ENCODE results near the gene SLC7A5.
"Not testable (repeated sequence)": the region's sequence is repeated elsewhere in the genome, so short reads cannot be mapped to it uniquely, and the experiment has no call there.

Gene SLC7A5

DNA sequence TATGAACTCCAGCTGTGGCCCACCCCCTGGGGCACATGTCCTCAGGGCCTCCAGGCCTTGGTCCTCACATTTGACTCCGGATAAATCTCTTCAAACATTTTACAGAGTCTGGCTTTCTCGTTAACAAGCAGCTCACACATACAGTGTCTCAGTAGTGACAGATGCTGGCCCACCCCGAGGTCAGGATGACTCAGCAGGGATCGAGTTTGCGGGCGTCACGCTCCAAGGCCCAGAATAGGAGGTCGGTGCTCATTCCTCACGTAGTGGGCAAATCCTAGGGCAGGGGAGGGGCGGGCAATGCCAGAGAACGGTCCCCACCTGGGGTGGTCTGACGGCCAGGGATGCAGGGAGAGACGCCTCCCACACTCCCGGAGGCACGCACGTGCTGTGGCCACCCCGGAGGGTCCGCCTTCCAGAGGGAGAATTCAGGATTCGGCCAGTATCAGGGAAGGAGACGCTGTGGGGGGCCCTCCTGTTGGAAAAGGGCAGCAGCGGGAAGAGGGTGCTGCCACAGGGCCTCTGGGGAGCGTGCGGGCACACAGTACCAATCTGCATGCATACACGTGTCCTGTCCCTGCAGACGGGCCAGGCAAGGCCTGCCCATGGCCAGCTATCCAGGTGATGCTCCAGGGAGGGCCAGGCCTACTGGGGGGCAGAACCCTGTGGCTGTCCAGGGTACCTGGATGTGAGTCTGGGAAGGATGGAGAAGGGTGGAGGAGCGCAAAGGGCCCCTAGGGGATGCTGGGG is 8.6 kb downstream of the SLC7A5 start:
- no peak for DNase-seq

DNA sequence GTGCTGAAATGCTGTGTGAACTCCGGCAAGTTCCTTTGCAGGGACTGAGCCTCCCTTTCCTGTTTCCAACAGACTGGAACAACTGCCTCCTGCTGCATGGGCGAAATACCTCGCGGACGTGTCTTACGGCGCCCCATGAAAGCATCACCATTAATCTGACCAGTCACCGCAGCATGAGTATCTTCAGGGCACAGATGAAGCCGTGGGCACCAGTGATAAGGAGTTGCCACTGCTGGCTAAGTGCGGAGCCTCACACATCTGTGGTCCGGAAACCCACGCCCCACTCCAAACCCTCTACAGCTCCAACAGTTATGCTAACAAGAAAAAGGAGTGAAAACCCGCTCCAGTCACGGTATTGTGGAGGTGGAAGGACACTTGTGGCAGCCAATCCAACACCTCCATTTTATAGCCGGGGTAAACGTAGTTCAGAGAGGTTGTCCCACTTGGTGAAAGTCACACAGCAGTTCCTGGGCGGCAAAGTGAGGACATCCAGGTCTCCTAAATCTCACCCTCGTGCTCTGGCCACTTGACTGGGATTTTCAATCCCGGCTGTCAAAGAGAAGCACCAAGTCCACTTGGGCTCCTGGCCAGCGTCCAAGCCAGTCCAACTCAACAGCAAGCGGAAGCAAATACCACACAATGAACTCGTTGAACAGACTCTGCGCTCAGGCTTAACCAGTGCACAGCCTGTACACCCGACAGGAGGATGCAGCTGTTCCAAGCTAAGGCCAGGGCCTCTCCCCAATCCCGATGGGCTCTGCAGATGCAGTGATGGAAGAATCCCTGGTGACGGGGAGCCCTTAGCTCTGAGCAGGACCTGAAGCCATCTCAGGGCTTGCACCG is 10.9 kb downstream of the SLC7A5 start:
- DNase-seq = not testable (repeated sequence)

DNA sequence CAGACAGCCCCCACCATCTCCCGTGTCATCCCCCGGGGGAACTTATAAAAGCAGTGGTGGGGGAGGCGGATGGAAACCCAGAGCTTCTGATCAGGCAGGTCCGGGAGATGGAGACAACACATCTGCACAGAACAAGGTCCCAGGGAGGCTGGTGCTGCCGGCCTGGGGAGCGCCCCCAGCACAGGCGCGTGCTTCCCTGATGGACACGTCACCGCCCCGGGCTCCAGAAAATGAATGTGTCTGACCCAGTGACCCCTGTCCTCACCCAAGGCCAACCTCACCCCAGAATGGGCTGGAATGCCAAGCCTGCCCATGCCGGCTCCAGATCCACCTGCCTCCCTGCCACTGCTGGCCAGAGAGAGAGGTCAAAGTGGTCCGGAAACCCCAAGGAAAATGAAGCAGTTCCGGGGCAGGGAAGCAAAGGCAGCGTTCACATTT is 12.5 kb downstream of the SLC7A5 start:
- no peak for DNase-seq

DNA sequence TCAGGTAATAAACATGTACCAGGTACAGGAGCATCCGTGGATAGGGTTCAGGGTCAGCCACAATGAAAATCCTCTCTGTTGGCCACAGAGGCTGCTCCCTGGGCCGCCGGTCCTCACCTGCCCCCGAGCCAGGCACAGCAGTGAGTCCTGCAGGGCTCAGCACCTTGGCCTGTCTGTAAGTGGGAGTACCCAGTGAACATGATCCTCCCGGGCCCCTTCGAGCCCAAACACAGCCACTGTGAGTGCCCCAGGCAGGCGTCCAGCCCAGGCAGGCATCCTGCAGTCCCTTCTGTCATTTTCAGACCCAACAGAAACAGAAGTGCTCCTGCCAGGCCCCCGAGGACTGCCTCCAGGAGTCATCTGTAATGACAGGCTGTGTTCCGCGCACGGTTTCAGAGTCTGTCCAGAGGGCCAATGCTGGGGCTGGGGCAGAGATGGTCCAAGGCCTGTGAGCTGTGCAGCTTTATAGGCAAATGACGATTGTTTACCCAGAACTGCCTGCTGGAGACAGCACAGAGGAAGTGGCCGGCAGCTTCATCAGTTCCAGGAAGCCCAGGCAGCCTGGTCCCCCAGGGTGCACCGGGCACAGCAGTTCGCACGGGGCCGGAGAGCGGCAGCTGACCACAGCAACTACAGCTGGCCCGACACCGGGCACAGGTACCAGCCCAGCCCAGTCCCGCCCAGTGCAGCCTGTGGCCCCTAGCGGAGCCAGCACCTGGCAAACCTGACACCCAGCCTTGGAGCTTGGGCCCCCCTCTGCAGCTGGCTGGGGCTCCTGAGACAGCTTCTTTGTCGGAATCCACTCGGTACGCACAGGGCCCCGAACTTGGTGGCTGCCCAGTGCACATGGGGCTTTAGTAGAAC is 13.2 kb downstream of the SLC7A5 start:
- no peak for DNase-seq

DNA sequence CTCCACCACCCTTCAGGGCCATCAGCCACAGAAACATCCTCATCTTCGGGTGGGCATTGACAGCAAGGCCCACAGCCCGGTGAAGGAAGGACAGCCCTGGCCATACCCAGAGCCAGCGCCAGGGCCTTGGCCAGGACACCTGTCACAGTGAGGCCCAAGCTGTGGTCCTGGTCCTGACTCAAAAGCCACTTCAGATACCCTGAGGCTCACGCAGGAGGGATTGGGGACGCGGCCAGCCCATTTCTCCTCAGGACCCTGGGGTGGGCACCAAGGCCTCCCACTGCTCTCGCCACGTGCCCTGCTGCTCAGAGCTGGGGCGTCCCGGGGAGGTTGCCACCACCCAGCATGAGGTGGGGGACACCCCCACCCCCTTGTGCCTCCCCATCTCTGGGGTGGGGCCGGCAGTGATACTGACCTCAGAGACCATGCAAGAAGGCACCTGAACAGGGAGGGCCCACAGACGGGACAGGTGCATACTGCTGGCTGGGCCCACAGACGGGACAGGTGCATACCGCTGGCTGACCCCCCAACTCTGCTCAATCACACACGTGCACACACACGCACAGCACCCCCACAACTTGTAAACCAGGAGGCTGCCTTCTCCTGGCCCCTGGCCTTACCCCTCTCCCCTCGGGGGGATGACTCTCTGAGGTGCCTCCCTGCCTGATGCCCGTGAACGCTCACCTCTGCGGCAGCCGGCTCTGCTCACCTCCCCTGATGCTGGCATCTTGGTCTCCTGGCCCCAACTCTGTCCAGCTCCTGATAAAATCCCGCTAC is 14.2 kb downstream of the SLC7A5 start:
- no peak for DNase-seq

DNA sequence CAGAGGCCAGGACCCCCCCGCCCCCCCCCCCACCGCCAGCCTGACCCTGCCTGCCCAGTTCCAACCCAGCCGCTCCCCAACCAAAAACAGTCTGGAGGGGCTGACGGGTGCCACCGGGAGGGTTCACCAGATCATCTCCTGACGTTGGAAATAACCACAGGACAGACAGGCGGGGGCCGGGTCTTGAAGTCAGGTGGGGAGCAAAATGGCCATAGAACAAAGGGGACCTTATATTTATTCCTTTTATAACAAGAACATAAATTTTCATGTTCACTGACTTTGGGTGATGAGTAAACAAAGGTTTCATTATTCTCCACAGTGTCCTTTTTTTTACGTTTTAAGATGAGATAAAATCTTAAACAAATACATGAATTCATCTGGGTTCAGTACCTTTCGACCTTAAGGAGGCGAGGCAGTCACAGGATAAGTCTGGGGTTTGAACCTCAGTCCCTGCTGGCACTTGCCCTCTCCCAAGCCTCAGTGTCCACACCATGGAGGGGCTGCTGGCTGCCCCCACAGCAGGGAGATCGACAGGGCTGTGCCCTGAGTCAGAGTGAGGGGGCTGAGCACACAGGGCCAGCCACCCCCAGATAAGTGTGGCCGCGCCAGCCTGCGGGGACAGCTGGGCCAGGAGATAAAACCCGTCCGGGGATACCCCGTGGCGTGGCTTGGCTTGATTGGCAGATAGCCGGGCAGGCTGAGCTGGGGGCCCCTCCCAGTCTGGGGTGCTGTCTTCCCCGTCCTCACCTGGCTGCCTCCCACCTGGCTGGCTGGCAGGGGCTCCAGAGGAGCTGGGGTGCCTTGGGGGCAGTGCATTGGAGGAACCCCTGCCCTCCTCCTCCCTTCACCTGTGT is 15.0 kb downstream of the SLC7A5 start:
- DNase-seq = no peak

DNA sequence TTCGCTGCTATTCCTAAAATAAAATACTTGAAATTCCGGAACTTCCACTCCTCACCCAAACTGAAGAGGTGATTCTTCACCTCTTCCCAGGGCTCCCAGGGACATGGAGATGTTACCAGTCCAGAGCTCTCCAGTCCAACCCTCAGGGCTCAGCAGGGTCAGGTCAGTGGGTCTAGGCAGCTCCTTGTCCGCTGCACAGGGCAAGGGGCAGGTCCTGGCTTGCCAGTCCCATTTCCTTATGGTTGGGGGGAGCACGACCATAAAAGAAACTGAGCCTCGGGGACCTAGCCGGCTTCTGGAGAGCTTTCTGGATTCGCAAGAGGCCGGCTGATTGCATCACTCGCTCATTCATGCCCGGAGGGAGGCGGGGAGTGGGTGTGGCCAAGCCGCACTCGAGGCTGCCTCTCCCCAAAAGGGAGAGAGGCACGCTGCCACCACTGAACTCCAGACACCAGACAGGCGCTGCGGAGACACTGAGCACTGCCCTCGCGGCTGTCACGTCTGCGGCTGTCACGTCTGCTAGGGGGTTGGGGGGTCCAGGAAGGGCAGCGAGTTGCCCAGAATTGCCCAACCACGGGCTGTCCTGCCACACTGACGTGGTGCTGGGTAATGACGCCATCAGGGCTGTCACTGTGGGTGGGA is 15.8 kb downstream of the SLC7A5 start:
- peak; percentile 92 for DNase-seq

DNA sequence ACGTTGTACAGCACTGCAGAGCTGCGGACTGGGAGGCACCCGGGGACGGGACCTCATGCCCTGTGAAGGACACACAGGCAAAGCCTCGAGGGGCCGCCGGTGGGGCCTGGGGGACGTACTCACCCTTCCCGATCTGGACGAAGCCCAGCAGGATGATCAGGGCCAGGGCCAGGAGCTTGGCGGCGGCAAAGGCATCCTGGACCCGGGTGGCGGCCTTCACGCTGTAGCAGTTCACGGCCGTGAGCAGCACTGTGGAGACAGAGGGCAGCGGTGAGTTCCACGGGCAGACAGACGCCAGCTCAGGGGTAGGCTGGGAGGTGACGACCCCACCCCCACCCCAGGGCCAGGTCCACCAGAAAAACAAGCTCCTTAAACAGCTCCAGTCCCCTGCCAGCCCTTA is 17.7 kb downstream of the SLC7A5 start:
- no peak for DNase-seq

DNA sequence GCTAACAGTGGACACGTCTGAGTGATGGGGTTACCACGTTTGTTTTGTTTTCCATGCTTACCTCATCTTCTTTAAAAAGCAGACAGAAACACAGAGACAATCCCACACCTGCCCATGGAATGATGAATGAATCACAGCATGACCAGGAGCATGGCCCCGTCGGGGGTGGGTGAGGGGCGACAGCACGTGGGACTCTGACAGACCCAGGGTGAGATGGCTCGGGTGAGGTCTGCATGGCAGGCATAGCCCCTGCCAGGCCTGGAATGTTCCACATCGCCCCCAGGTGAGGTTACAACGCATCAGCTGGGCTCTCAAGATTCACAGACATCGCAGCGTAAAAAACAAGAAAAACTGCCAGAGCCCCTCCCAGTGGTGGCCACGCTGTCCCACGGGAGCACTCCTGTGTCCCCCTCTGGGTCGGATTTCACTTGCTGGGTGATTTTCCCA is 18.1 kb downstream of the SLC7A5 start:
- no peak for DNase-seq

DNA sequence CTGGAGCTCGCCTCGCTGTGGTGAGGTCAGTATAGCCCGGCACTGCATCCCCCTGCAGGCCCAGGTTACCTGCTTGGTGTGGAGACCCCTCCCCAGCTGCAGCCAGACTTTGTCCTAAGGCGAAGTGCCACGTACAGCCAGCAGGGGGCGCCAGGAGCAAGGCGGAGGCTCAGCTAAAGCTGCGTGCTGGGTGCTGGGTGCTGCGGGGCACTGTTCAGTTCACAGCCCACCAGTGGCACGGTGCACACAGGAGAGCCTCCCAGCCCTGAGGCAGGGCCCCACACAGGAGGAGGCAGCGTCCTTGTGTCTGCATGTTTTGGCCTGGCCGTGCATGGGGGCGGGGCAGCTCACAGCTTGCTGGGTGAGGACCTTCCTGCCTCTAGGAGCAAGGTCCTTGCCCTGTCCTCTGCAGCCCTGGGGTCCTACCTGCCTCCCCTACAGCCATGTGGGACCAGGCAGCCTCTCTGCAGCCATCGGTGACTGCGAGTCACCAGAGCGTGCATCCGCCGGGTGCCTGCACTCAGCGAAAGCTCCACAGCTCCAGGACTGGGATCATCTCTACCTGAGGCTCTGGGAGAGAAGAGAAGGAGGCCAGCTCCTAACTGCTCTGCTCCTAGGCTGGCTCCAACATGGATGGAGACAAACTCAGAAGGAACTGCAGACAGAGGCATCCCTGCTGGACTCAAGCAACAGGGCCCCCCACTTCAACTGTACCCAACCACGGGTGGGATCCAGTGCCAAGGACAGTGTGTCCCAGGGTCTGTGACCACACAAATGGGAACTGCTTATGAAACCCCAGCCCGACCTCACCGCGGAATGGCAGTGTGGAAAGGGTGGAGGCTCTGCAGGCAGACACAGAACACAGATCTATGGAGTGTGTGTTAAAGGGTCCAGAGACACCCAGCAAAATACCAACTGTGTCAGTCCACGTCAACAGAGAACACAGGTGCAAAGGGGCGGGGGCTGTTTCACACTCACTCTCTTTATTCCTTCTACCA is 19.0 kb downstream of the SLC7A5 start:
- peak; percentile 91 for DNase-seq

DNA sequence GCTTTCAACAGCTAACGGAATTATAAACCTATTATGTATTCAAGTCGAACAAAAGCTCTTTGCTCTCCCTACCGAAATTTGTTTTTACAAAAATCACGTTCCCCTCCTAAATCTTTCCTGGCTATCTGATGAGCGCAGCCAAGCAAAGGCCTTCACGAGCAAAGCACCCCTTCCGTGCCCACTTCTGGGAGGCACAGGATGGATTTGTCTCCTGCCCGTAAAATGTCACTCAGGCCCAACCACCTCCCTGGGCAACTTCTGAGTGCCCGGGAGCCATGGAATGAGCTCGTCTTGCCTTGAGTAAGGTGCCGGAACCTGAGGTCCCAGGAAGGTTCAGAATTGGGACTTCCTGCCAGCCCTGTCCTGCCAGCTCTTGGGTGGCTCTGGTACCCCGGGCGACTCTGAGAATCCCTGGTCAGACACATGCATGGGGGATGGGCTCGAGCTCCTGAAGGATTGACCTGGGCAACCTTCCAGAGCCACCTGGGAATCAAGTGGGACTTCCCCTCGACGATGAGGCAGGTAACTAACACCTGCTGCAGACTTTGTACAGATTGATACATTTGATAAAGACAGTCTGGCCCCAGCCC is 19.8 kb downstream of the SLC7A5 start:
- no peak for DNase-seq

DNA sequence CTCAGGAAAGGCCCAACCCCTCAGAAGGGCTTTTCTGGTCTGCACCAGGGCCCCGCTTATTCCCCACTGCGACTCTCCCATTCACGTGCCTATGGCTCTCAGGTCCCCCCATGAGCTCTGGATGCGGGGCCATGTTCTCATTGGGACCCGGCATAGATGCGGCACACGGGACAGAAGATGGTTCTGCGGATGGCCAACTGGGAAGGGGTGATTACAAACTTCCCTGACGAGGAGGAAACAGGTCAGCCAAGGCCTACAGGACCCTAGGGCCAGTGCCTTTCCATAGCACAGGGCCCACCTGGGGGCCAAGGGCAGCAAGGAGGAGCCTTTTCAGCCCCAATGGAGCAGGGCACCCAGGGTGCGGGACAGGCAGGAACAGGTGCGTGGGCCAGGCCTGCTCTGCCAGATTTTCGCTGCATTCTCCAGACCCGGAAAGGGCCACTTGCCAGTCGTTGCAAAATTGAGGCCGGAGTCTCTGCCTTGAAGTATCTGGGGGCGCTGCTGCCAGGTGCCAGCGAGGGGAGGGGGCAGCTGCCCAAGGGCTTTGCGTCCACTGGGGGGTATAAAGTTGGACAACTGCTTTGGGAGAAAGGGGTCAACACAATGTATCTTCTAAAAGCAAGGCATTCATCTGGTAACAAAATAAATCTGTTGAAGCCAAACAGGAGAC is 20.5 kb downstream of the SLC7A5 start:
- DNase-seq = no peak

DNA sequence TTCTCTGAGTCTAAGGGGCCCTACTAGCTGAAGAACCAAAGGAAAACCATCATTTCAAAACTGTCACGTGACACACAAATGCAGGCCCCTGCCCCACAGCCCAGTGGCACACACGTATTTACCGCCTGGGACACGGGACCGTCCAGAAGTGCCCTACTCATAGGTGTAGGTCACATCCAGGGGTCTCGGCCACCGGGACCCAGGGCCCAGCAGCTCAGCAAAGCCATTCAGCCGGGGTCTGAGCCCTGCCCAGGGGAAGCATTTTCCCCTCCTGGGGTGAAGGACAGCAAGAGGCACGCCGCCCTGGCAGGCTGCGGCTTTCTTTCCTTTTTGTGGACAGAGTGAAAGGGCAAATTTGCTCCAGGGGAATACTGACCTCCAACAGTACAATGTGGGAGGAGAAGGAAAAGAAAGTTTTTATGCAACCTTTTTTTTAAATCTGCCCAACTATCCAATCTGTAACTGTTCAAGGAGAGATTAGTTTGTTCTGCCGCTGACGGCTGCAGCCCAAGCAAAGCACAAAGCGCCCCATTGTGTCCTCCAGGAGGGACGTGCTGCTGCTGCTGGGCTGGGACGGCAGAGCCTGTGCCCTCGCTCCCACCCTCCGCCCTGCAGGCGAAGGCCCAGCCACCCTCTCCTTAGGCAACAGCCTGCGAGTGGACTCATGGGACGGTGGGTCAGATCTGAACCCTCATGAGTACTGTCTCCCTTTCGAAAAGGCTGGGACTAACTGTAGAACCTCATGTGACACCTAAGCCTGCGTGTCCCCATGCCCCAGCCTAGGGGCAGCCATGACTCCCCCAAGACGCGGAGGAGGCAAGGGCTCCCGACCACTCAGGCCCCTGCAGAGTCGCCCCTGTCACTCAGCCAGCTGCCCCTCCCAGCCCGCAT is 21.3 kb downstream of the SLC7A5 start:
- no peak for DNase-seq

DNA sequence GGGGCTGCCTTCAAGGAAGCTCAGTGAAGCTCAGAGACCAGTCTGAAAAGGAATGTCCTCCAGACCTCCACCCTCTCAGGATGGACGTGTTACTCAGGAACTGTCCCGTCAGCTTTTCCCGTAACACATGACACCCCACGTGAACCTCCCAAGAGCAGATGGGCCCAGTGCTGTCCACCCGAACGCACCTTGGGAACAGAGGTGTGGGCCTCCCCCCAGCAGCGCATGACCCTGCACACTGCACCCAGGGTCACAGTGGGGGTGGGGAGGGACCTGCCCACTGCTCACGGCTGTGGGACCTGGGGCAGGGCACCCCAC is 21.9 kb downstream of the SLC7A5 start:
- no peak for DNase-seq

DNA sequence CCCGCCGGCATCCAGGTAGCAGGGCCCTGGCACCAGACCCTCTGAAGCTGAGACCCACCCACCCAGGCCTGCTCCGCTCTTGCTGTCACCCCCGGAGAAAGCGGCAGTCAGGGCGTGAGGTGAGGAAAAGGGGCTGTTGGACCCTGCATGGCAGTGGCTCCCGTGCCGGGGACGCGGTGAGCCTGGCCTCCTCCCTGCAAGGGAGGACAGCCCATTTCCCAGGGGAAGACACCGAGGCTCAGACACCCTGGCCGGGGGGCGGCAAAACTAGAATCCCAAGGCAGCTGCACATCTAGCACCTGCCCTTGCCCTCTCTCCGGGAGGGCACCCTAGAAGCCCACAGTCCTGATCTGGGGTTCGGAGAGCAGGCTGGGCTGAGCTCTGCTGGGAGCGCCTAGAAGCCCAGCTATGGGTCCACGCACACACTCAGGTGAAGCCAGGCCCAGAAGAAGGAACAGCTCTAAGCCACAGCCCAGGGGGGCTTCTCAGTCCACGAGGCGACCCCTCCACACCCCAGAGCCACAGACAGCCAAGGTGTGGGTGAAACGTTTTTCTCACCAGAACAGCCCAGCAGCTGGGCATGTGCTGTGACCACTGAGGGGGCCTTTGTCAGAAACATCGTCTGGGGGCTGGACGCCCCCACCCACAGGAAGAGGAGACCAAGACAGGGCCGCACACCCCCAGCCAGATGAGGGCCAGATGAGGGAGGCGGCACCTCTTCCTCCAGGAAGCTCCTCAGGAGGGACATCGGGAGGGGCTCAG is 22.4 kb downstream of the SLC7A5 start:
- DNase-seq = no peak

DNA sequence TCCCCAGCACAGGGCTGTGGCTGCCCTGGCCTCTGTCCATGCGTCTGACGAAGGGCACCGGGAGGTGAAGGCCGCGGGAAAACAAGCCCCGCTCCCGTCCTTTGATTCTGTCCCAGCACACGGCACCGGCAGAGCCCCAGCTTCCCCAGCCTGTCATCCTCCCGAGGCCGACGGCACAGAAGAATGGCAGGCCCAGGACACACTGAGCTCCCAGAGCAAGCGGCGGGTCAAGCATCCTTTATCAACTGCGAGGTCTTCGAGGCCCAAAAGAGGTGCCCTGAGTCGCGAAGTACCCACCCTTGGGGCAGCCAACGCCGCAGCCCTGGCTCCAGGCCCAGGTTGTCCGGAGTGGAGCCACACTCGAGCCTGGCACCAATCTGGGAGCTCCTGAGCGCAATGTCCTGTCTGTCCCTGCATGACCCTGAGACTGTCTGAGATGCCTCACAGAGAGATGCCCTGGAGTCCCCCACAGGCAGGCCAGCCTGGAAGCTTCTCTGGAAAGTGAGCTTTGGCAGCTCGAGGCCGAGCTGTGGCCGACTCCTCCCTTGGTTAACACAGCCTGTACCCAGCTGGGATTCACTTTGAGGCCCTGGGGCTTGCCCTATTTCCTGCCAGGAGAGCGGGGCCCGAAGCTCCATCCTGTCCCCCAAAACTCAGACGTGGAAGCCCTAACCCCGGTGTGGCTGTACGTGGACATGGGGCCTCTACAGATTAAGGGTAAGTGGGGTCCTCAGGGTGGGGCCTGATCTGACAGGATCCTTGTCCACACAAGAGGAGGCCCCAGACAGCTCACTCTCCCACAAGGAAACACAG is 23.3 kb downstream of the SLC7A5 start:
- no peak for DNase-seq
